ENCODE results near the gene NCOR1. TPM values are rescaled to one million over a fixed set of nuclear protein-coding genes. Genes with fewer than 3 reads are reported as not detected.

Gene NCOR1
- total RNA-seq, 1 experiment from 2014 or later, result 124 TPM

- TF ChIP-seq, protein P1, sequence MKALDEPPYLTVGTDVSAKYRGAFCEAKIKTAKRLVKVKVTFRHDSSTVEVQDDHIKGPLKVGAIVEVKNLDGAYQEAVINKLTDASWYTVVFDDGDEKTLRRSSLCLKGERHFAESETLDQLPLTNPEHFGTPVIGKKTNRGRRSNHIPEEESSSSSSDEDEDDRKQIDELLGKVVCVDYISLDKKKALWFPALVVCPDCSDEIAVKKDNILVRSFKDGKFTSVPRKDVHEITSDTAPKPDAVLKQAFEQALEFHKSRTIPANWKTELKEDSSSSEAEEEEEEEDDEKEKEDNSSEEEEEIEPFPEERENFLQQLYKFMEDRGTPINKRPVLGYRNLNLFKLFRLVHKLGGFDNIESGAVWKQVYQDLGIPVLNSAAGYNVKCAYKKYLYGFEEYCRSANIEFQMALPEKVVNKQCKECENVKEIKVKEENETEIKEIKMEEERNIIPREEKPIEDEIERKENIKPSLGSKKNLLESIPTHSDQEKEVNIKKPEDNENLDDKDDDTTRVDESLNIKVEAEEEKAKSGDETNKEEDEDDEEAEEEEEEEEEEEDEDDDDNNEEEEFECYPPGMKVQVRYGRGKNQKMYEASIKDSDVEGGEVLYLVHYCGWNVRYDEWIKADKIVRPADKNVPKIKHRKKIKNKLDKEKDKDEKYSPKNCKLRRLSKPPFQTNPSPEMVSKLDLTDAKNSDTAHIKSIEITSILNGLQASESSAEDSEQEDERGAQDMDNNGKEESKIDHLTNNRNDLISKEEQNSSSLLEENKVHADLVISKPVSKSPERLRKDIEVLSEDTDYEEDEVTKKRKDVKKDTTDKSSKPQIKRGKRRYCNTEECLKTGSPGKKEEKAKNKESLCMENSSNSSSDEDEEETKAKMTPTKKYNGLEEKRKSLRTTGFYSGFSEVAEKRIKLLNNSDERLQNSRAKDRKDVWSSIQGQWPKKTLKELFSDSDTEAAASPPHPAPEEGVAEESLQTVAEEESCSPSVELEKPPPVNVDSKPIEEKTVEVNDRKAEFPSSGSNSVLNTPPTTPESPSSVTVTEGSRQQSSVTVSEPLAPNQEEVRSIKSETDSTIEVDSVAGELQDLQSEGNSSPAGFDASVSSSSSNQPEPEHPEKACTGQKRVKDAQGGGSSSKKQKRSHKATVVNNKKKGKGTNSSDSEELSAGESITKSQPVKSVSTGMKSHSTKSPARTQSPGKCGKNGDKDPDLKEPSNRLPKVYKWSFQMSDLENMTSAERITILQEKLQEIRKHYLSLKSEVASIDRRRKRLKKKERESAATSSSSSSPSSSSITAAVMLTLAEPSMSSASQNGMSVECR (CRISPR knock-in tag; IDR thresholded peaks at IDR 0.05; ENCODE audit: borderline replicate concordance), result no peak
- no peak for TF ChIP-seq STAT6 (CRISPR knock-in tag; conservative IDR thresholded peaks at IDR 0.05; ENCODE audit: low read depth)
- TF ChIP-seq ELF4 (CRISPR knock-in tag; IDR thresholded peaks at IDR 0.05; ENCODE audit: low read depth), result no peak
- no peak for TF ChIP-seq GTF2I (CRISPR knock-in tag; conservative IDR thresholded peaks at IDR 0.05)
- TF ChIP-seq, protein P2, sequence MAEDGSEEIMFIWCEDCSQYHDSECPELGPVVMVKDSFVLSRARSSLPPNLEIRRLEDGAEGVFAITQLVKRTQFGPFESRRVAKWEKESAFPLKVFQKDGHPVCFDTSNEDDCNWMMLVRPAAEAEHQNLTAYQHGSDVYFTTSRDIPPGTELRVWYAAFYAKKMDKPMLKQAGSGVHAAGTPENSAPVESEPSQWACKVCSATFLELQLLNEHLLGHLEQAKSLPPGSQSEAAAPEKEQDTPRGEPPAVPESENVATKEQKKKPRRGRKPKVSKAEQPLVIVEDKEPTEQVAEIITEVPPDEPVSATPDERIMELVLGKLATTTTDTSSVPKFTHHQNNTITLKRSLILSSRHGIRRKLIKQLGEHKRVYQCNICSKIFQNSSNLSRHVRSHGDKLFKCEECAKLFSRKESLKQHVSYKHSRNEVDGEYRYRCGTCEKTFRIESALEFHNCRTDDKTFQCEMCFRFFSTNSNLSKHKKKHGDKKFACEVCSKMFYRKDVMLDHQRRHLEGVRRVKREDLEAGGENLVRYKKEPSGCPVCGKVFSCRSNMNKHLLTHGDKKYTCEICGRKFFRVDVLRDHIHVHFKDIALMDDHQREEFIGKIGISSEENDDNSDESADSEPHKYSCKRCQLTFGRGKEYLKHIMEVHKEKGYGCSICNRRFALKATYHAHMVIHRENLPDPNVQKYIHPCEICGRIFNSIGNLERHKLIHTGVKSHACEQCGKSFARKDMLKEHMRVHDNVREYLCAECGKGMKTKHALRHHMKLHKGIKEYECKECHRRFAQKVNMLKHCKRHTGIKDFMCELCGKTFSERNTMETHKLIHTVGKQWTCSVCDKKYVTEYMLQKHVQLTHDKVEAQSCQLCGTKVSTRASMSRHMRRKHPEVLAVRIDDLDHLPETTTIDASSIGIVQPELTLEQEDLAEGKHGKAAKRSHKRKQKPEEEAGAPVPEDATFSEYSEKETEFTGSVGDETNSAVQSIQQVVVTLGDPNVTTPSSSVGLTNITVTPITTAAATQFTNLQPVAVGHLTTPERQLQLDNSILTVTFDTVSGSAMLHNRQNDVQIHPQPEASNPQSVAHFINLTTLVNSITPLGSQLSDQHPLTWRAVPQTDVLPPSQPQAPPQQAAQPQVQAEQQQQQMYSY (CRISPR knock-in tag; IDR thresholded peaks at IDR 0.05), result no peak
- no peak for TF ChIP-seq OVOL2 (CRISPR knock-in tag; IDR thresholded peaks at IDR 0.05; ENCODE audit: borderline replicate concordance)
Observed at GRCh38 chr17:16122697-16123434, 92.5 kb downstream of the NCOR1 start (continued).

GRCh38 chr17:16121915-16122314, 93.4 kb downstream of the NCOR1 start:
- Mint-ChIP-seq H3K4me1 (no peaks in the 10 kb centered on the region), H3K4me3 (no peak overlapping the region), H3K9me3 (peaks cover 9% of the 10 kb centered on the region), H3K36me3 (peaks cover 45% of the 10 kb centered on the region), H3K27me3 (ENCODE audit: low read depth) (no peaks in the 10 kb centered on the region), H3K27ac (no peak overlapping the region)
- POLR2A ChIA-PET, result interaction anchor here (0.5 kb wide), 1 partner anchor 37 kb away, joined by 5 read pairs; no protein-coding TSS in a partner anchor
- ATAC-seq (no peak), DNase-seq (ENCODE audit: low spot score) (no peak)
- CTCF ChIA-PET, result interaction anchor here (0.5 kb wide), 1 partner anchor 14 kb away, joined by 4 read pairs; no protein-coding TSS in a partner anchor
- TF ChIP-seq, protein P3, sequence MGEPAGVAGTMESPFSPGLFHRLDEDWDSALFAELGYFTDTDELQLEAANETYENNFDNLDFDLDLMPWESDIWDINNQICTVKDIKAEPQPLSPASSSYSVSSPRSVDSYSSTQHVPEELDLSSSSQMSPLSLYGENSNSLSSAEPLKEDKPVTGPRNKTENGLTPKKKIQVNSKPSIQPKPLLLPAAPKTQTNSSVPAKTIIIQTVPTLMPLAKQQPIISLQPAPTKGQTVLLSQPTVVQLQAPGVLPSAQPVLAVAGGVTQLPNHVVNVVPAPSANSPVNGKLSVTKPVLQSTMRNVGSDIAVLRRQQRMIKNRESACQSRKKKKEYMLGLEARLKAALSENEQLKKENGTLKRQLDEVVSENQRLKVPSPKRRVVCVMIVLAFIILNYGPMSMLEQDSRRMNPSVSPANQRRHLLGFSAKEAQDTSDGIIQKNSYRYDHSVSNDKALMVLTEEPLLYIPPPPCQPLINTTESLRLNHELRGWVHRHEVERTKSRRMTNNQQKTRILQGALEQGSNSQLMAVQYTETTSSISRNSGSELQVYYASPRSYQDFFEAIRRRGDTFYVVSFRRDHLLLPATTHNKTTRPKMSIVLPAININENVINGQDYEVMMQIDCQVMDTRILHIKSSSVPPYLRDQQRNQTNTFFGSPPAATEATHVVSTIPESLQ (CRISPR knock-in tag; IDR thresholded peaks at IDR 0.05), result no peak
- TF ChIP-seq NFATC4 (CRISPR knock-in tag; IDR thresholded peaks at IDR 0.05) (no peak), IRF2 (CRISPR knock-in tag; IDR thresholded peaks at IDR 0.05; ENCODE audit: borderline replicate concordance, low read depth) (no peak), ZNF219 (CRISPR knock-in tag; IDR thresholded peaks at IDR 0.05; ENCODE audit: borderline replicate concordance) (no peak), PRRX2 (CRISPR knock-in tag; IDR thresholded peaks at IDR 0.05) (no peak), CREB1 (CRISPR knock-in tag; IDR thresholded peaks at IDR 0.05) (no peak), FOXP4 (CRISPR knock-in tag; IDR thresholded peaks at IDR 0.05) (no peak), ATF1 (CRISPR knock-in tag; IDR thresholded peaks at IDR 0.05) (no peak), SMAD4 (CRISPR knock-in tag; IDR thresholded peaks at IDR 0.05) (no peak), NFYB (CRISPR knock-in tag; conservative IDR thresholded peaks at IDR 0.05; ENCODE audit: low read depth) (no peak), E2F5 (CRISPR knock-in tag; IDR thresholded peaks at IDR 0.05) (no peak)
- TF ChIP-seq, protein P4, sequence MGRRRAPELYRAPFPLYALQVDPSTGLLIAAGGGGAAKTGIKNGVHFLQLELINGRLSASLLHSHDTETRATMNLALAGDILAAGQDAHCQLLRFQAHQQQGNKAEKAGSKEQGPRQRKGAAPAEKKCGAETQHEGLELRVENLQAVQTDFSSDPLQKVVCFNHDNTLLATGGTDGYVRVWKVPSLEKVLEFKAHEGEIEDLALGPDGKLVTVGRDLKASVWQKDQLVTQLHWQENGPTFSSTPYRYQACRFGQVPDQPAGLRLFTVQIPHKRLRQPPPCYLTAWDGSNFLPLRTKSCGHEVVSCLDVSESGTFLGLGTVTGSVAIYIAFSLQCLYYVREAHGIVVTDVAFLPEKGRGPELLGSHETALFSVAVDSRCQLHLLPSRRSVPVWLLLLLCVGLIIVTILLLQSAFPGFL (CRISPR knock-in tag; IDR thresholded peaks at IDR 0.05; ENCODE audit: borderline replicate concordance), result no peak

All from WTC11 (cell line).